Globus pallidus (tissue), 1 donor: ENCODE data around the gene SEMA4D.

Experiments
- DNase-seq: peaks from one replicate; pipeline ENCODE4 v3.0.0-alpha.2; 2015; ENCODE audit warnings: low spot score

The SEMA4D gene

DNA sequence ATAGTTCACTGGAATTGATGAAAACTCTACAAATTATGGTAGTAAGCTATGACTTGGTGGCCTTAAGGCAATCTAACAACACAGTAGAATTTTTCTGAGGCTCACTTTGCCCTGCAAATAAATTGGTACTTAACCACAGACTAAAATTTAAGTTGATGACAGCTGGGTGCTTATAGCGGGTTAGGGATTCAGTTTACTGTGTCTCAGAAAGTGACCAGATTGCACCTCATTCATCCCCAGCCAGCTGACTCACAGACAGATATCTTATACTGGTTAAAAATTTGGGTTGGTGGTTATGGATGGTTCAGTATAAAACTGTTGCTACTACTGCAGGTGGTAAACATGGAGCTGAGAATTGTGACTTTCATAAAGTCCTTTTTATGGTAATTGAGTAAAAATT lies 184.1 kb downstream of the SEMA4D start:
- DNase-seq: no peak

DNA sequence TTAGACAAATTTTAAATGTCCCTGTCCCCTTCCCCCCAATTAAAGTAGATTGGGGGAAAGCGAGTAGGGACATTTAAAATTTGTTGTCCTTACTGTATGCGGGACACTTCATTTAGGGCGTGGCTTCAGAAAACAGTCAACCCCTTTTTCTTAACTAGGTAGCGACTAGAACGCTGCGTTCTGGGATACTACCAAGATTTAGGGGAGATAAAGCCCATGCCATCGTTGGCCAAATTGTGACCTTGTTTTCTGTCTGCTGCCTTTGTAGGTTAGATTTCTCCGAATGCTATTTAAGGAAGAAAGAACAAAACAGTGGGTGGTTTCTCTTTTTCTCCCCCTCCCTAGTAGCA lies 185.7 kb downstream of the SEMA4D start:
- DNase-seq: no peak

DNA sequence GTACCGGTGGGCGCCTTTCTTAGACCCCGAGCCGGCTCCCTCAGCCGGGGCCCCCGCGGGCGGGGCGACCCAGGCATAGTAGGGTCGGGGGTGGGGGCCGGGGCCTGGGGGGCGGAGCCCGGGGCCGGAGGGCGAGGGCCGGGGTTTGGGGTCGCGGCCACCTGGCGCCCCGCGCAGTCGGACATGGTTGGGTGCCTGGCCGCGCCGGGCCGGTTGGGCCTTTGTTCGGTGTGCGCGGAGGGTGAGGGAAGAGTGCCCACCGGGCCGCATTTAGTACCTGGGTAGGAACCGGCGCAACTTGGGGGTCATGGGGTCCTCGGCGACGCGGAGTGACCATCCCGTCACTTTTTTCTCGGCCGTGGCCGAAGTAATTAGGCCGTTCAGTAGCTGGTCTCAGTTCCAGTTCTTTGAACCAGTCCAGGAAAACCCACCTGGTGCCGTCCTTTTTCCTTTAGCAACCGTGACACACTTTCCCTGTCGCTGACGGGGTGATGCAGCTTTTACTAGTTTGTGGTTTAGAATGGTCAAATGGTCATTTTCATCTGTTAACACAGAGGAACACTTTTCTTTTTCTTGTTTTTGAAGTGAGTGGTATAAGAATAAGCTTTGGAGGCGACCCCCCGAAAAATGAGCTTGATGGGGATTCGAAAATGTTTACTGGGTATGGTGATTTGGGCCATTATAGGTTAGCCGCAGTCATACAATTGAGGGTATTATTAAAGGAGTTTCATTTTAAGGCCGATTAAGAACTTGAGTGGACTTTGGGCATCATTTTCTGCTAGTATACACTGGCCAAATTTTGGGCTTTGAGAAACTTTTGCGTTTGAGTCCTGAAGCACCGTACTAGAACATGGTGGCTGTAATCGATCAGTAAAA lies 186.3 kb downstream of the SEMA4D start:
- DNase-seq: no peak
